Astrocyte of the cerebellum (primary cell): ENCODE measurements around the gene ENO4.

Source experiments
- DNase-seq: peaks from one replicate; pipeline ENCODE4 v3.0.0-alpha.2; 2011; ENCODE audit warnings: low read depth
- H3K4me3 ChIP-seq: 2 replicates; pipeline ENCODE4 v1.5.1; 2011; ENCODE audit warnings: mild to moderate bottlenecking, low read depth, low read length, moderate library complexity
- CTCF ChIP-seq: IDR thresholded peaks from 2 replicates; pipeline ENCODE4 v1.5.1; 2012; ENCODE audit warnings: low read length, low read depth, moderate library complexity, mild to moderate bottlenecking; ENCODE audit errors: missing control alignments
- in situ Hi-C: cut with HindIII; loops from 2 replicates; pipeline ENCODE4 v1.10.0; 2017; ENCODE audit warnings: low sequenced_read_pairs

The ENO4 gene

GRCh38 chr10:116815641-116816415, 33.5 kb upstream of the ENO4 start:
- DNase-seq, result no peak
- no peak overlapping the region for H3K4me3 ChIP-seq
- TF ChIP-seq CTCF, result no peak
- in situ Hi-C loops, result no loop called here

GRCh38 chr10:116817178-116817577, 32.1 kb upstream of the ENO4 start:
- no peak for TF ChIP-seq CTCF
- in situ Hi-C loops, result no loop called here
- no peak for DNase-seq
- H3K4me3 ChIP-seq, result no peak overlapping the region

- DNase-seq, result no peak
- no peak for TF ChIP-seq CTCF
- in situ Hi-C loops, result no loop called here
- H3K4me3 ChIP-seq, result no peak overlapping the region
These were observed 31.4 kb upstream of the ENO4 start for GRCh38 chr10:116817780-116818343.

- TF ChIP-seq CTCF, result no peak
- in situ Hi-C loops, result no loop called here
- no peak for DNase-seq
- no peak overlapping the region for H3K4me3 ChIP-seq
These were observed 29.2 kb upstream of the ENO4 start for GRCh38 chr10:116819999-116820677.

GRCh38 chr10:116825901-116826300, 23.4 kb upstream of the ENO4 start:
- no peak for TF ChIP-seq CTCF
- no peak for DNase-seq
- in situ Hi-C loops, result no loop called here
- no peak overlapping the region for H3K4me3 ChIP-seq

- no peak overlapping the region for H3K4me3 ChIP-seq
- in situ Hi-C loops, result no loop called here
- no peak for TF ChIP-seq CTCF
- DNase-seq, result peak; percentile 80
These were observed 22.5 kb upstream of the ENO4 start for GRCh38 chr10:116826803-116827202.
